ENCODE results near the gene CD80. TPM values are rescaled to one million over a fixed set of nuclear protein-coding genes. Genes with fewer than 3 reads are reported as not detected.
A peak's percentile ranks its signal among the peaks of the same experiment; 100 is the strongest.

Gene CD80
- polyA plus RNA-seq, 1 of the 3 experiments (the other 2 are of a cell fraction), result not detected

- ChIA-PET POLR2A (no interaction called here), CTCF (interaction anchor here (1.2 kb wide), 1 partner anchor 151 kb away, joined by 5 read pairs; no protein-coding TSS in a partner anchor)
- H3K27me3 ChIP-seq (ENCODE audit: insufficient read depth), result no peaks in the 10 kb centered on the region
- H3K36me3 ChIP-seq (replicated peaks in 1 of 2; ENCODE audit: control insufficient read depth in 1 of 2, insufficient read depth in 2 of 2, low read length in 1 of 2), result peaks cover 5 to 7% of the 10 kb centered on the region in 2 experiments
- H3K27ac ChIP-seq (ENCODE audit: low read depth in 2 of 2, low read length in 1 of 2), result peak overlapping the region; percentile 7 to 53; a peak in 2 of 4 replicates
- no peak overlapping the region for H2AFZ ChIP-seq (ENCODE audit: low read depth)
- 84% methylated on average over 2 of the region's 2 CpGs for WGBS (ENCODE audit: low lambda C conversion rate)
- H3K9me3 ChIP-seq, result no peaks in the 10 kb centered on the region
- no peak overlapping the region for H3K9ac ChIP-seq
- no peak overlapping the region for H3K4me3 ChIP-seq (ENCODE audit: low read depth in 2 of 2, low read length in 1 of 2)
- H3F3A ChIP-seq (replicated peaks; ENCODE audit: insufficient read depth), result no peaks in the 10 kb centered on the region
- no peaks in the 10 kb centered on the region; a peak in 1 of 4 replicates for H3K4me1 ChIP-seq (ENCODE audit: control insufficient read depth in 1 of 2, insufficient read depth in 2 of 2, low read depth in 1 of 2, low read length in 1 of 2)
- TF ChIP-seq EZH2phosphoT487 (IDR thresholded peaks at IDR 0.05; ENCODE audit: borderline replicate concordance, low read depth), result no peak
- TF ChIP-seq NRF1 (IDR thresholded peaks at IDR 0.05; ENCODE audit: low read depth, low read length), result no peak
- no peak for TF ChIP-seq JUND (IDR thresholded peaks at IDR 0.05)
- no peak for TF ChIP-seq RCOR1 (IDR thresholded peaks at IDR 0.05; ENCODE audit: low read length)
- TF ChIP-seq RXRA (IDR thresholded peaks at IDR 0.05; ENCODE audit: borderline replicate concordance, low read depth), result no peak
- TF ChIP-seq GATA2 (CRISPR knock-in tag; IDR thresholded peaks at IDR 0.05), result no peak
- TF ChIP-seq CHD2 (IDR thresholded peaks at IDR 0.05; ENCODE audit: low read length, partially characterized antibody), result no peak
- TF ChIP-seq, protein P1, sequence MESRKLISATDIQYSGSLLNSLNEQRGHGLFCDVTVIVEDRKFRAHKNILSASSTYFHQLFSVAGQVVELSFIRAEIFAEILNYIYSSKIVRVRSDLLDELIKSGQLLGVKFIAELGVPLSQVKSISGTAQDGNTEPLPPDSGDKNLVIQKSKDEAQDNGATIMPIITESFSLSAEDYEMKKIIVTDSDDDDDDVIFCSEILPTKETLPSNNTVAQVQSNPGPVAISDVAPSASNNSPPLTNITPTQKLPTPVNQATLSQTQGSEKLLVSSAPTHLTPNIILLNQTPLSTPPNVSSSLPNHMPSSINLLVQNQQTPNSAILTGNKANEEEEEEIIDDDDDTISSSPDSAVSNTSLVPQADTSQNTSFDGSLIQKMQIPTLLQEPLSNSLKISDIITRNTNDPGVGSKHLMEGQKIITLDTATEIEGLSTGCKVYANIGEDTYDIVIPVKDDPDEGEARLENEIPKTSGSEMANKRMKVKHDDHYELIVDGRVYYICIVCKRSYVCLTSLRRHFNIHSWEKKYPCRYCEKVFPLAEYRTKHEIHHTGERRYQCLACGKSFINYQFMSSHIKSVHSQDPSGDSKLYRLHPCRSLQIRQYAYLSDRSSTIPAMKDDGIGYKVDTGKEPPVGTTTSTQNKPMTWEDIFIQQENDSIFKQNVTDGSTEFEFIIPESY (IDR thresholded peaks at IDR 0.05; ENCODE audit: borderline replicate concordance, low read depth), result no peak
- no peak for TF ChIP-seq ELF1 (IDR thresholded peaks at IDR 0.05)
- no peak for TF ChIP-seq FOXJ3 (CRISPR knock-in tag; IDR thresholded peaks at IDR 0.05)
- no peak for TF ChIP-seq SIN3A (IDR thresholded peaks at IDR 0.05; ENCODE audit: borderline replicate concordance, low read depth, low read length)
- DNase-seq, result no peak
- no peaks in the 10 kb centered on the region for H3K9me2 ChIP-seq
- no peaks in the 10 kb centered on the region for H3K79me2 ChIP-seq (ENCODE audit: insufficient read depth)
- no peaks in the 10 kb centered on the region for H4K20me1 ChIP-seq (ENCODE audit: insufficient read depth)
- H3K4me2 ChIP-seq, result no peak overlapping the region
Observed at GRCh38 chr3:119530456-119530855, 29.0 kb downstream of the CD80 start.

DNA sequence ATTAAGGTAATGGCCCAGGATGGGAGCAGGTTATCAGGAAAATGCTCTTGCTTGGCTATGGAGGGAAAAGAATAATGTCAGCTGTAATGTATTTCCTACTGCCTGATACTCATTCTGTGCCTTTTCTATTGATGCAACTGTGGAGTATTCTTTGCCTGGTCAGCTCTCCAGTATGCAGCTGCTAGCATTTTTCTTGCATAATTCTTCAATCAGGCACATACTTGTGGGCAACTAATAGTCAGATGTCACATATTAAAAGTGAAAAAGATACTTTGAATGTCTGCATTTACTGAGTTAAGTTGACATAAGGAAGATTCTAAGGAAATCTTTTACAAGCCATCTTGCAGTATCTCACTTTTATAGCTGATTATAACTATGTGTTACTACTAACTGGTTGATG lies 29.5 kb downstream of the CD80 start:
- ChIA-PET POLR2A (no interaction called here), CTCF (interaction anchor here (1.2 kb wide), 1 partner anchor 151 kb away, joined by 5 read pairs; no protein-coding TSS in a partner anchor)
- Histone ChIP-seq H3F3A (replicated peaks; ENCODE audit: insufficient read depth) (no peaks in the 10 kb centered on the region), H4K20me1 (ENCODE audit: insufficient read depth) (no peaks in the 10 kb centered on the region), H3K4me3 (ENCODE audit: low read depth in 2 of 2, low read length in 1 of 2) (no peak overlapping the region), H3K79me2 (ENCODE audit: insufficient read depth) (no peaks in the 10 kb centered on the region), H3K9ac (no peak overlapping the region), H3K9me3 (no peaks in the 10 kb centered on the region), H3K4me1 (ENCODE audit: control insufficient read depth in 1 of 2, insufficient read depth in 2 of 2, low read depth in 1 of 2, low read length in 1 of 2) (no peaks in the 10 kb centered on the region; a peak in 1 of 4 replicates), H2AFZ (ENCODE audit: low read depth) (no peak overlapping the region), H3K36me3 (replicated peaks in 1 of 2; ENCODE audit: control insufficient read depth in 1 of 2, insufficient read depth in 2 of 2, low read length in 1 of 2) (peaks cover 9 to 11% of the 10 kb centered on the region in 2 experiments), H3K4me2 (no peak overlapping the region), H3K27ac (ENCODE audit: low read depth in 2 of 2, low read length in 1 of 2) (peak overlapping the region; percentile 7 to 53; a peak in 2 of 4 replicates), H3K9me2 (no peaks in the 10 kb centered on the region), H3K27me3 (ENCODE audit: insufficient read depth) (no peaks in the 10 kb centered on the region)
- TF ChIP-seq JUND (IDR thresholded peaks at IDR 0.05), result peak; percentile 24; the same call in 1 of the 2 replicates
- TF ChIP-seq GABPA (IDR thresholded peaks at IDR 0.05; ENCODE audit: low read depth), result no peak
- no peak for TF ChIP-seq TAF1 (IDR thresholded peaks at IDR 0.05; ENCODE audit: borderline replicate concordance, low read depth, low read length)
- TF ChIP-seq, protein P2, sequence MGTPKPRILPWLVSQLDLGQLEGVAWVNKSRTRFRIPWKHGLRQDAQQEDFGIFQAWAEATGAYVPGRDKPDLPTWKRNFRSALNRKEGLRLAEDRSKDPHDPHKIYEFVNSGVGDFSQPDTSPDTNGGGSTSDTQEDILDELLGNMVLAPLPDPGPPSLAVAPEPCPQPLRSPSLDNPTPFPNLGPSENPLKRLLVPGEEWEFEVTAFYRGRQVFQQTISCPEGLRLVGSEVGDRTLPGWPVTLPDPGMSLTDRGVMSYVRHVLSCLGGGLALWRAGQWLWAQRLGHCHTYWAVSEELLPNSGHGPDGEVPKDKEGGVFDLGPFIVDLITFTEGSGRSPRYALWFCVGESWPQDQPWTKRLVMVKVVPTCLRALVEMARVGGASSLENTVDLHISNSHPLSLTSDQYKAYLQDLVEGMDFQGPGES (IDR thresholded peaks at IDR 0.05; ENCODE audit: low read depth, low read length), result no peak
- TF ChIP-seq TCF12 (IDR thresholded peaks at IDR 0.05), result peak; percentile 59
- 0 out of 2 replicates have a peak, but pooled peaks have one; percentile 19 for TF ChIP-seq TEAD4 (IDR thresholded peaks at IDR 0.05; ENCODE audit: borderline replicate concordance, insufficient read depth)
- TF ChIP-seq FOSL2 (IDR thresholded peaks at IDR 0.05; ENCODE audit: borderline replicate concordance, low read depth), result peak; percentile 19; the same call in 1 of the 2 replicates
- no peak for TF ChIP-seq CHD2 (IDR thresholded peaks at IDR 0.05; ENCODE audit: low read length, partially characterized antibody)
- TF ChIP-seq, protein P3, sequence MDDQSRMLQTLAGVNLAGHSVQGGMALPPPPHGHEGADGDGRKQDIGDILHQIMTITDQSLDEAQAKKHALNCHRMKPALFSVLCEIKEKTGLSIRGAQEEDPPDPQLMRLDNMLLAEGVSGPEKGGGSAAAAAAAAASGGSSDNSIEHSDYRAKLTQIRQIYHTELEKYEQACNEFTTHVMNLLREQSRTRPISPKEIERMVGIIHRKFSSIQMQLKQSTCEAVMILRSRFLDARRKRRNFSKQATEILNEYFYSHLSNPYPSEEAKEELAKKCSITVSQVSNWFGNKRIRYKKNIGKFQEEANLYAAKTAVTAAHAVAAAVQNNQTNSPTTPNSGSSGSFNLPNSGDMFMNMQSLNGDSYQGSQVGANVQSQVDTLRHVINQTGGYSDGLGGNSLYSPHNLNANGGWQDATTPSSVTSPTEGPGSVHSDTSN (IDR thresholded peaks at IDR 0.05), result peak; percentile 38
- TF ChIP-seq, protein P1 (IDR thresholded peaks at IDR 0.05; ENCODE audit: borderline replicate concordance, low read depth), result no peak
- TF ChIP-seq NRF1 (IDR thresholded peaks at IDR 0.05; ENCODE audit: low read depth, low read length), result no peak
- no peak for DNase-seq

Measured in SK-N-SH (cell line).